Right renal pelvis (tissue), 4 donors: ENCODE data around the gene SWAP70. TPM values are rescaled to one million over a fixed set of nuclear protein-coding genes. Genes with fewer than 3 reads are reported as not detected.

Source experiments
- DNase-seq, 4 donors: peaks; one replicate each; pipeline ENCODE4 v3.0.0-alpha.2; 2013; ENCODE audit warnings: low read depth in 4 of 4, low spot score in 3 of 4, missing footprints in 1 of 4
- polyA plus RNA-seq, 4 donors: library from polyadenylated mRNA; unstranded; fragments of 120-200 nt; gene quantifications; one replicate each; pipeline ENCODE4 v1.2.1, GENCODE V29; 2013; ENCODE audit not compliant: insufficient read length in 4 of 4

The SWAP70 gene
- polyA plus RNA-seq, 4 donors = 25.0 to 30.2 (median 28.4) TPM

GRCh38 chr11:9646324-9646723, 17.6 kb upstream of the SWAP70 start:
- no peak for DNase-seq

DNA sequence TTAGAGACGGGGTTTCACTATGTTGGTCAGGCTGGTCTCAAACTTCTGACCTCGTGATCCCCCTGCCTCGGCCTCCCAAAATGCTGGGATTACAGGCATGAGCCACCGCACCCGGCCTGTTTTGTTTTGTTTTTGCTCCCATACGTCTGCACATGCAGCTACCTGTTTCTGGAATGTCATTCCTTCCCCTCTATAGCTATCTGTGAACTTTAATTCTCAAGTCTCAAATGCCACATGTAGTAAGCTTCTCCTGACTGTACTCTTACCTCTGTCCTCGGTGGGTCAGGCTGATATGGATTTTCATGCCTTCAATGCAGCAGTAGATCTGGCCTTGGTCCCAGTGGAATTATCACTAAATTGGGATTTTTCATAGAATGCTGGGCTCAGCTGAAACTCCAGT, 12.4 kb upstream of the SWAP70 start:
- no peak for DNase-seq

DNA sequence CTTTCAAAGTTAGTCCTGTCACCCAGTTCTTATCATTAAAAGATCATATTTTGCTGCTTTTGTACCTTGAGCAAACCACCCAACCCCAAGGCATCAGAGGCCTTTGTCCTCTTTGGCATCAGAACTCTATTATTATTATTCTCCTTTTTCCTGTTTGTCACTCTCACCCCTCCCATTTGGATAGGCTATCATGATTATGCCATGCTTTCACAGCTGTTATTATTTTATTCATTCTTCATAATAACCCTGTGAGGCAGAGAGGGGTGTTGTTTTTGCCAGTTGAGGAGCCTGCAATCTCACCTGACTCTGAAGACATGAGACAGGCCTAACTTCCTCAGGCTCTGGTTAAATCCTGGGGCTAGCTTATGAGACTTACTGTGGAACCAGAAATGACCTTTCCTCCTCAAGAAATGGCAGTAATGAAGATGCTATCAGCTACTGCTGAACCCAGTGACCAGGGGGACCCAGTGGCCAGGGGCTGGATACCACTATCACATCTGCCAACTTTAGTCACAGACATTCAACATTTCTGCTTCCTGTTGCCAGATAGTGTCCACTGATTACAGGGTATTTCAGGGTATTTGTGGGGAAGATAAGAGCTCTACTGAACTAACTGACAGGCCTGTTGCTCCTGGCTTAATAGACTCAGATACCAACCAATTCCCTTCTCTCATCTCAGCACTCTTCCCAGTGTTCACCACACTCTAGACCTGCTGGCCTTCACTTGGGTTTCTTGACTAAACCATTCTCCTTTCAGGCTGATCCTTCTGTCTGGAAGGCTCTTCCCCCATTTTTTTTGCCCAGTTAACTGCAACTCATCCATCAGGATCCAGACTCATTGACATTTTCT, 11.8 kb upstream of the SWAP70 start:
- DNase-seq = no peak

GRCh38 chr11:9653871-9654270, 10.0 kb upstream of the SWAP70 start:
- no peak for DNase-seq

GRCh38 chr11:9656864-9657263, 7.0 kb upstream of the SWAP70 start:
- DNase-seq = no peak

- no peak for DNase-seq
Measured at GRCh38 chr11:9657531-9657930, 6.3 kb upstream of the SWAP70 start.

GRCh38 chr11:9660886-9661285, 3.0 kb upstream of the SWAP70 start:
- DNase-seq = no peak

GRCh38 chr11:9662273-9662672, 1.6 kb upstream of the SWAP70 start:
- DNase-seq = no peak

GRCh38 chr11:9664276-9665171, 647 bp downstream of the SWAP70 start:
- peak in 2 of 4 donors; percentile 30 to 38 for DNase-seq

DNA sequence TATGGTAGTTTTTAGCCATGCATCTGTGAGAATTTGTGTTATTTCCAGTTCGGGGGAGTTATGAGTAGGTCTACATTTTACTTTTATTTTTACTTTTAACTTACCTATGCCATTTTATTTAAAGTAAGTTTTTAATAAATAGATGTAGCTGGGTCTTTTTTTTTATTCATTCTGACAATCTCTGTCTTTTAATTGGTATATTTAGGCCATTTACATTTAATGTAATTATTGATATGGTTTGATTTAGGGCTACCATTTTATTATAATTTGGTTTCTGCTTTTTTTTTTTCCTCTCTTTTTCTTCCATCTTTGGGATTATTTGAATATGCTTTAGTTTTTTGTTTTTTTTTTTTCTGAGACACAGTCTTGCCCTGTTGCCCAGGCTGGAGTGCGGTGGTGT, 1.9 kb downstream of the SWAP70 start:
- DNase-seq = no peak

- DNase-seq = no peak
Measured at GRCh38 chr11:9669954-9670353, 6.1 kb downstream of the SWAP70 start.

DNA sequence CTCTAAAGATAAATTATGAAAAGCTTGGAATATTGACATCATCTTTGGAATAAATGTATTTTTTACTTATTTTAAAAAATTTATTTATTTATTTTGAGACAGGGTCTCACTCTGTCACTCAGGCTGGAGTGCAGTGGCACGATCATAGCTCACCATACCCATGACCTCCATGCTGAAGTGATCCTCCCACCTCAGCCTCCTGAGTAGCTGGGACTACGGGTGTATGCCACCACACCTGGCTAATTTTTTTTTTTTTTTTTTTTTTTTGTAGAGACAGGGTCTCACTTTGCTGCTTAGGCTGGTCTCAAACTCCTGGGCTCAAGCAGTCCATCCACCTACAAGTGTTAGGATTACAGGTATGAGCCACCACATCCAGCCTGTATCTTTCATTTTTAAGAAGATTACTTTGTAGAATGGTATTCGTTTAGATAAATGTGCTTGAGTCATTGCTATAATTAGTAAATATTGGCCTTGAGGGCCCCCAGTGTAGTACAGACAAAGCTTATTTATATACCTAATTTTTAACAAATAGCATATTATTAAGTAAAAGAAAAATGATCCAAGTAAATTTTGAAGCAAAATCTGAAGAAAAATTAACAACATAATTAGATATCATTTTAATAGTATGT, 8.5 kb downstream of the SWAP70 start:
- DNase-seq = no peak

DNA sequence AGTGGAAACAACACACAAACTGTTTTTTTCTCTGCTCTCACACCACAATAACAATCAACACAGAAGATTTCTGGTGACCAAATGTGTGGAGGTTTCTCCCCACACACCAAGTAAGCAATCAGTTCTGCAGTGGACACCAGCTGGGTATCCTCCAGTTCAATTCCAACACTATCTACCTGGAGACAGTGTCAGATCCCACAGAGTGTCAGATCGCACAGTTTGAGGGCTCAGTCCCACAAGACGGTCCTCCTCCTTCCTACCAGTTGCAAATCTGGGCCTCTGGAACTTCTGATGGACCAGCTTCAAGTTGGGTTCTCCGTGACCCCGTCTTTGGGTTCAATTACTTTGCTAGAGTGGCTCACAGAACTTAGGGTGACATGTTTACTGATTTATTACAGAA, 9.0 kb downstream of the SWAP70 start:
- DNase-seq = no peak

DNA sequence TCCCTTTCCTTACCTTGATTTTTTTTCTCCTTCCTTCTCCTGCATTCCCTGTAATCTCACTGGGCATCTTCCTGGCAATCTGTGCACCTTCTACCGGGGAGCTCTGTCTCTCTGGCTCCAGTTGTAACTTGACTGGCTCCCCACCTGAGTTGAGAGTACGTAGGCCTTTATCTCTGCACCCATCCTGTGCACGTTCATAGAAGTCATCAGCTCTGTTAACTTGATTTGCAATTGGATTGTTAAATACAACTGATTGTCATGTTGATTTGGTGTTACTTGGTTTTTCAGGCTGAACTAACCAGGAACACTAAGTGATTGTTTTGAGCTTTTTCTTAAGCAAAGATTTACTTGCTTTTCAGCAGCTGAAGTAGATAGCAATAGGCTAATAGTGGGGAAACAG, 11.8 kb downstream of the SWAP70 start:
- no peak for DNase-seq

GRCh38 chr11:9677951-9678350, 14.1 kb downstream of the SWAP70 start:
- DNase-seq = no peak

GRCh38 chr11:9678576-9678975, 14.7 kb downstream of the SWAP70 start:
- no peak for DNase-seq

DNA sequence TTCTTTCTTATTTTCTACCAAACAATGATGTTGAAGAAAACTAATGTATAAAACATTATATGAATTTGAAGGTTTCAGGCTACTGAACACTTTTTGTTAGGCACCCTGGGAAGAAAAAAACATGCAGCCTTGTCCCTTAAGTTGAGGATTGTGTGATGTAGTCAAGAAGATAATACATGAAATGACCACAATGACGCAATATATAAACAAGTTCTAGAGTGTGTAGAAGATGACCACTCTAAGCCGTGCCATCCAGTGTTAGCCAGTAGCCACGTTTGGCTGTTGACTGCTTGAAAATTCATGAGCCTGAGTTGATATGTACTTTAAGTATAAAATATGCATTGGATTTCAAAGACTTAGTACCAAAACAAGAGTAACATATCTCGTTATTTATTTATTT, 16.2 kb downstream of the SWAP70 start:
- no peak for DNase-seq

DNA sequence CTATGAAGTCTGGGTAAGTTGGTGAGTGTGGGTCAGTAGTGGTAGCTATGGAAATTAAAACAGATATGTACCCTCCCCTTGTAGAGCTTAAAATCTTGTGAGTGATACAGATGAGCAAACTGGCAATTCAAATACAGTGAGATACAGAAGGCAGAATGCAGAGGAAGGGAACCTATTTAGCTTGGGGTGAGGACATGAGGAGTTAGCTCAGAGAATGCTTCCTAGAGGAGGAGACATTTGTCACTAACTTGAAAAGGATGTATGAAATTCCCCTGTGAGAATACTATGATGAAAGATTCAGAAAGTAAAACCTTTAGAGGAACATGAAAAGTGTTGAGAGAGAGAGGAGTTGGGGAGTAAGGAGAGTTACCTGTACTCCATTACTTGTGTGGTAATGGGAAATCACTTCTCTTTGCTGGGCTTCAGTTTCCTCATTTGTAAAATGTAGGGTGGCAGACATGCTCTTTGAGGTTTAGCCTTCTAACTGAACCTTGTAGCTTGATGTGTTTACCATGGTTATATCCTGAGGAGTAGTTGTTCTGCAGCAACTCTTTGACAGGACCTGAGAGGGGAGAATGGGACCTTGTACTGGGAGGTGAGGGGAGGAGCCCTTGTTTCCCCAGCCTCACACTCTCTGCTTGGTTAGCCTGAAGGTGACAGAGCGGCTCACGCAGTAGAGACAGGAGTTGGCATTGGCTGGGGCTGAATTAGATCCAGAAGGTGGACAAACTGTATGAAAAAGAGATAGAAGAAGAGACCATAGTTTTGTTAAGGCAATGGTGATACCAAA, 17.9 kb downstream of the SWAP70 start:
- DNase-seq = no peak

- DNase-seq = no peak
Measured at GRCh38 chr11:9687711-9688477, 24.0 kb downstream of the SWAP70 start.
